SK-N-SH treated with all-trans-retinoic acid at 6 μM for 48 hours (cell line): ENCODE results near the gene SHF.

Experiments
- ATAC-seq: fragments of 200-7000 bp; cut with Tn5 transposase; 3 replicates; pipeline ENCODE4 v1.9.1; 2020; ENCODE audit warnings: mild to moderate bottlenecking, moderate library complexity
- ARNTL ChIP-seq: fragments of 450-650 bp; formaldehyde crosslinking; IDR thresholded peaks from 2 replicates; pipeline ENCODE4 v1.5.0; 2020; ENCODE audit warnings: low read depth, mild to moderate bottlenecking, moderate library complexity, borderline replicate concordance
- BACH2 ChIP-seq: fragments of 250-450 bp; sonication (Bioruptor Pico); IDR thresholded peaks from 2 replicates; pipeline ENCODE4 v1.9.0; 2021; ENCODE audit warnings: mild to moderate bottlenecking, borderline replicate concordance
- CREB5 ChIP-seq: fragments of 250-450 bp; sonication (Bioruptor Pico); IDR thresholded peaks from 2 replicates; pipeline ENCODE4 v1.5.1; 2020; ENCODE audit warnings: low read depth, mild to moderate bottlenecking, moderate library complexity
- CSDC2 ChIP-seq: fragments of 250-450 bp; sonication (Bioruptor Pico); IDR thresholded peaks from 2 replicates; pipeline ENCODE4 v1.5.0; 2020; ENCODE audit warnings: mild to moderate bottlenecking, moderate library complexity
- CSRNP3 ChIP-seq: fragments of 250-450 bp; sonication (Bioruptor Pico); IDR thresholded peaks from 2 replicates; pipeline ENCODE4 v1.5.1; 2021; ENCODE audit warnings: mild to moderate bottlenecking, moderate library complexity
- ESRRG ChIP-seq: fragments of 250-450 bp; sonication (Bioruptor Pico); IDR thresholded peaks from 2 replicates; pipeline ENCODE4 v1.6.1; 2021; ENCODE audit warnings: mild to moderate bottlenecking
- GLIS3 ChIP-seq: fragments of 250-450 bp; sonication (Bioruptor Pico); IDR thresholded peaks from 2 replicates; pipeline ENCODE4 v1.5.0; 2020; ENCODE audit warnings: mild to moderate bottlenecking, moderate library complexity
- ISL1 ChIP-seq: fragments of 250-450 bp; sonication (Bioruptor Pico); IDR thresholded peaks from 2 replicates; pipeline ENCODE4 v2.1.2; 2022; ENCODE audit warnings: mild to moderate bottlenecking, moderate library complexity
- OSR1 ChIP-seq: fragments of 250-450 bp; sonication (Bioruptor Pico); IDR thresholded peaks from 2 replicates; pipeline ENCODE4 v1.8.0; 2022; ENCODE audit warnings: moderate library complexity, mild to moderate bottlenecking, inconsistent platforms
- PATZ1 ChIP-seq: fragments of 250-450 bp; sonication (Bioruptor Pico); IDR thresholded peaks from 2 replicates; pipeline ENCODE4 v1.8.0; 2020; ENCODE audit warnings: mild to moderate bottlenecking, moderate library complexity, borderline replicate concordance
- POU6F1 ChIP-seq: fragments of 250-450 bp; sonication (Bioruptor Pico); IDR thresholded peaks from 2 replicates; pipeline ENCODE4 v1.8.0; 2021; ENCODE audit warnings: low read depth, mild to moderate bottlenecking, moderate library complexity, borderline replicate concordance
- PPARA ChIP-seq: fragments of 250-450 bp; sonication (Bioruptor Pico); IDR thresholded peaks from 2 replicates; pipeline ENCODE4 v1.5.0; 2020; ENCODE audit warnings: mild to moderate bottlenecking, borderline replicate concordance
- RARB ChIP-seq: fragments of 250-450 bp; sonication (Bioruptor Pico); IDR thresholded peaks from 2 replicates; pipeline ENCODE4 v1.8.0; 2021; ENCODE audit warnings: mild to moderate bottlenecking, moderate library complexity
- SNAI2 ChIP-seq: fragments of 250-450 bp; sonication (Bioruptor Pico); IDR thresholded peaks from 2 replicates; pipeline ENCODE4 v1.5.0; 2020; ENCODE audit warnings: mild to moderate bottlenecking, moderate library complexity
- TCF4 ChIP-seq: fragments of 250-450 bp; sonication (Bioruptor Pico); IDR thresholded peaks from 2 replicates; pipeline ENCODE4 v1.8.0; 2021; ENCODE audit warnings: mild to moderate bottlenecking, moderate library complexity, borderline replicate concordance
- TOX ChIP-seq: fragments of 250-450 bp; sonication (Bioruptor Pico); IDR thresholded peaks from 2 replicates; pipeline ENCODE4 v1.8.0; 2021; ENCODE audit warnings: mild to moderate bottlenecking, moderate library complexity, borderline replicate concordance
- TSHZ2 ChIP-seq: fragments of 250-450 bp; sonication (Bioruptor Pico); IDR thresholded peaks from 2 replicates; pipeline ENCODE4 v1.5.0; 2020; ENCODE audit warnings: mild to moderate bottlenecking, moderate library complexity
- ZC3H10 ChIP-seq: fragments of 250-450 bp; sonication (Bioruptor Pico); IDR thresholded peaks from 2 replicates; pipeline ENCODE4 v1.5.1; 2021; ENCODE audit warnings: mild to moderate bottlenecking, moderate library complexity
- ZFP3 ChIP-seq: fragments of 250-450 bp; sonication (Bioruptor Pico); IDR thresholded peaks from 2 replicates; pipeline ENCODE4 v1.5.0; 2020; ENCODE audit warnings: mild to moderate bottlenecking, moderate library complexity
- ZFP30 ChIP-seq: fragments of 450-650 bp; formaldehyde crosslinking; IDR thresholded peaks from 2 replicates; pipeline ENCODE4 v1.5.0; 2022; ENCODE audit warnings: mild to moderate bottlenecking, moderate library complexity
- ZNF565 ChIP-seq: fragments of 450-650 bp; formaldehyde crosslinking; conservative IDR thresholded peaks from 2 replicates; pipeline ENCODE4 v1.5.0; 2020; ENCODE audit warnings: low read depth, mild to moderate bottlenecking, moderate library complexity
- ZNF70 ChIP-seq: fragments of 450-650 bp; formaldehyde crosslinking; IDR thresholded peaks from 2 replicates; pipeline ENCODE4 v1.5.0; 2020; ENCODE audit warnings: mild to moderate bottlenecking, moderate library complexity
- ZNF8 ChIP-seq: fragments of 450-650 bp; formaldehyde crosslinking; IDR thresholded peaks from 2 replicates; pipeline ENCODE4 v1.5.0; 2020; ENCODE audit warnings: mild to moderate bottlenecking, moderate library complexity

SHF gene

GRCh38 chr15:45171912-45172311, 15.9 kb downstream of the SHF start:
- no peak for ATAC-seq
- TF ChIP-seq RARB (CRISPR knock-in tag) (no peak), POU6F1 (no peak), ESRRG (CRISPR knock-in tag) (no peak), BACH2 (no peak), ZFP3 (no peak), OSR1 (CRISPR knock-in tag) (no peak), ZNF8 (CRISPR knock-in tag) (no peak), ISL1 (CRISPR knock-in tag) (no peak), ZNF70 (CRISPR knock-in tag) (no peak), PATZ1 (CRISPR knock-in tag) (no peak), PPARA (CRISPR knock-in tag) (no peak), ZC3H10 (no peak), CREB5 (no peak), CSDC2 (CRISPR knock-in tag) (no peak)

GRCh38 chr15:45169608-45170480, 17.9 kb downstream of the SHF start:
- ATAC-seq, result no peak; the same call in 2 of the 3 replicates
- TF ChIP-seq PATZ1 (CRISPR knock-in tag), result no peak
- 0 out of 2 replicates have a peak, but pooled peaks have one; percentile 61 for TF ChIP-seq ZNF70 (CRISPR knock-in tag)
- TF ChIP-seq POU6F1, result no peak
- no peak for TF ChIP-seq PPARA (CRISPR knock-in tag)
- no peak for TF ChIP-seq CSDC2 (CRISPR knock-in tag)
- peak; percentile 61; the same call in 1 of the 2 replicates for TF ChIP-seq GLIS3
- TF ChIP-seq RARB (CRISPR knock-in tag), result no peak
- no peak for TF ChIP-seq BACH2
- TF ChIP-seq TCF4 (CRISPR knock-in tag), result peak; percentile 99
- 0 out of 2 replicates have a peak, but pooled peaks have one; percentile 50 for TF ChIP-seq ZNF565 (CRISPR knock-in tag)
- TF ChIP-seq CSRNP3 (CRISPR knock-in tag), result 0 out of 2 replicates have a peak, but pooled peaks have one; percentile 53
- TF ChIP-seq ARNTL, result no peak
- no peak for TF ChIP-seq ZFP30 (CRISPR knock-in tag)
- peak; percentile 46; the same call in 1 of the 2 replicates for TF ChIP-seq CREB5
- TF ChIP-seq ISL1 (CRISPR knock-in tag), result 0 out of 2 replicates have a peak, but pooled peaks have one; percentile 51
- no peak for TF ChIP-seq ZC3H10
- 0 out of 2 replicates have a peak, but pooled peaks have one; percentile 42 for TF ChIP-seq ESRRG (CRISPR knock-in tag)
- 0 out of 2 replicates have a peak, but pooled peaks have one; percentile 44 for TF ChIP-seq ZFP3
- peak; percentile 40; the same call in 1 of the 2 replicates for TF ChIP-seq ZNF8 (CRISPR knock-in tag)
- peak; percentile 95 for TF ChIP-seq TSHZ2 (CRISPR knock-in tag)
- no peak for TF ChIP-seq OSR1 (CRISPR knock-in tag)
- no peak for TF ChIP-seq TOX (CRISPR knock-in tag)
- no peak; the same call in 1 of the 2 replicates for TF ChIP-seq SNAI2 (CRISPR knock-in tag)
